Smooth muscle cell (in vitro differentiated cells): ENCODE data around the gene C18orf63. TPM values are rescaled to one million over a fixed set of nuclear protein-coding genes. Genes with fewer than 3 reads are reported as not detected.

Experiments
- DNase-seq: peaks from one replicate; lab custom pipeline; 2025; ENCODE audit not compliant: unreplicated experiment; lab: John Stamatoyannopoulos, UW
- H2AFZ ChIP-seq: fragments of 200-600 bp; sonication (generic); 2 replicates; pipeline ENCODE4 v1.6.0; 2016; ENCODE audit warnings: antibody characterized with exemption, low read depth, mild to moderate bottlenecking
- H3F3A ChIP-seq: fragments of 200-600 bp; sonication (generic); 2 replicates; pipeline ENCODE4 v1.6.0; 2017; ENCODE audit warnings: antibody characterized with exemption, low read depth
- H3K27ac ChIP-seq: fragments of 200-600 bp; sonication (generic); 2 replicates; pipeline ENCODE4 v1.5.1; 2016; ENCODE audit warnings: low read depth, mild to moderate bottlenecking
- H3K27me3 ChIP-seq: fragments of 200-600 bp; sonication (generic); 2 replicates; pipeline ENCODE4 v1.6.1; 2016; ENCODE audit warnings: low read depth, mild to moderate bottlenecking
- H3K36me3 ChIP-seq: fragments of 200-600 bp; sonication (generic); 2 replicates; pipeline ENCODE4 v1.5.1; 2016; ENCODE audit warnings: low read depth
- H3K4me1 ChIP-seq: fragments of 200-600 bp; sonication (generic); 2 replicates; pipeline ENCODE4 v1.5.1; 2016; ENCODE audit warnings: low read depth
- H3K4me2 ChIP-seq: fragments of 200-600 bp; sonication (generic); 2 replicates; pipeline ENCODE4 v1.6.0; 2016; ENCODE audit warnings: mild to moderate bottlenecking
- H3K4me3 ChIP-seq: fragments of 200-600 bp; sonication (generic); 2 replicates; pipeline ENCODE4 v1.5.1; 2016; ENCODE audit warnings: mild to moderate bottlenecking
- H3K79me2 ChIP-seq: fragments of 200-600 bp; sonication (generic); 2 replicates; pipeline ENCODE4 v1.6.0; 2016; ENCODE audit warnings: low read depth, mild to moderate bottlenecking
- H3K9ac ChIP-seq: fragments of 200-600 bp; sonication (generic); 2 replicates; pipeline ENCODE4 v1.6.0; 2016; ENCODE audit warnings: low read depth
- H3K9me3 ChIP-seq: fragments of 200-600 bp; sonication (generic); replicated peaks from 2 replicates; pipeline ENCODE4 v1.5.1; 2016; ENCODE audit warnings: low read depth
- H4K20me1 ChIP-seq: fragments of 200-600 bp; sonication (generic); 2 replicates; pipeline ENCODE4 v1.6.0; 2016; ENCODE audit warnings: low read depth
- WGBS: methylation state at CpG from one replicate; pipeline ENCODE4 v1.1.7; 2016; ENCODE audit warnings: low lambda C conversion rate; 5-methylcytosine and 5-hydroxymethylcytosine counted together
- polyA plus RNA-seq: library from polyadenylated mRNA; unstranded; fragments of >200 nt; fragmentation: Nextera tagmentation; extraction: Ambion mirVana; gene quantifications from 2 replicates; pipeline ENCODE4 v1.2.1, GENCODE V29; 2016
- total RNA-seq: library from RNA; depleted of rRNA; stranded (reverse); fragments of >200 nt; gene quantifications from 2 replicates; pipeline ENCODE4 v1.2.3, GENCODE V29; 2014
- TF ChIP-seq, protein P1 (sequence below): fragments of 200-600 bp; sonication (generic); IDR thresholded peaks from 2 replicates; pipeline ENCODE4 v1.5.1; 2017; ENCODE audit warnings: borderline replicate concordance, mild to moderate bottlenecking, antibody characterized with exemption; ENCODE audit not compliant: insufficient read depth, poor library complexity, severe bottlenecking

Gene C18orf63
- total and polyA plus RNA-seq, 2 experiments from 2014 or later, result not detected

DNA sequence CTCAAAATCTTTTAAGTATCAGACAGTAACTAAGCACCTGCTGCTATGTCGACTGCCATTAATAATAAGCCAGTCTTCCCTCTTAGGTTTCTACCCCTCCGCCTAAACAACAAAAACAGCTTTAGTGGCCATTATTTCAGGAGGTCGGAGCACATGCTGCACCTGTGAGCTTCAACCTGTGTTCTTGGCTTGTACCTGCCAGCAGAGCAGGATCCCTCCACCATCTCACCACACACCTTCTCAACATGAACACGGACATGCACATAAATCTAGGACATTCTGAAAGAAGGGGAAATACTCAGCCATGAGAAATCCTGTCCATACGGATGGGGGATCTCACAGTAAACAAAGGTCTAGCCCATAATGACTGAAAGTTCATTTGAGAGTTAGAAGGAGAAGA is 27.6 kb upstream of the C18orf63 start:
- Histone ChIP-seq H3K27ac (no peak overlapping the region), H3K79me2 (peaks cover 29% of the 10 kb centered on the region)
- WGBS, result 84% methylated on average over 5 of the region's 5 CpGs

DNA sequence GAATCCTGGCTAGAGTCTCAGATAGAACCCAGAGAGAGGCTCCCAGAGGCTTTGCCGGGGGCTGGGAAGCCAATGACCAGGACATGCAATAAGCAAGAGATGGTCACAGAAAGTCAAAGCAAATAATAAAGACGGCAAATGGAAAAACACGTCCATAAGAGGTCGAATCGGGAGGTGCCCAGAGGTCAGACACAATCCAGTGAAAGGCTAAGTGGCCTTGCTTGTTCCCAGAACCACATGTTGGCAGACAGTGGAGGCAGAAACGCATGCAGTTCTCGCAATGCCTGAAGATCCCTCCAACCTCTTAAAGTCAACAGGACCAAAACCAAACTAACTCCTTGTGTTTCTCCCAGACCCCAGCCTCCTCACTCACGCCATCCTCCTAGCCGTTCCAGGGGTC is 26.9 kb upstream of the C18orf63 start:
- Histone ChIP-seq H3K4me3 (peak overlapping the region; percentile 27), H3K4me2 (peak overlapping the region; percentile 0), H3K27me3 (no peaks in the 10 kb centered on the region), H3K36me3 (no peaks in the 10 kb centered on the region), H3K79me2 (peaks cover 25% of the 10 kb centered on the region), H3F3A (peaks cover 7% of the 10 kb centered on the region), H2AFZ (no peak overlapping the region), H3K9me3 (no peaks in the 10 kb centered on the region), H3K4me1 (peaks cover 8% of the 10 kb centered on the region), H4K20me1 (no peaks in the 10 kb centered on the region), H3K27ac (no peak overlapping the region), H3K9ac (no peak overlapping the region)
- 60% methylated on average over 9 of the region's 9 CpGs for WGBS
- TF ChIP-seq, protein P1, sequence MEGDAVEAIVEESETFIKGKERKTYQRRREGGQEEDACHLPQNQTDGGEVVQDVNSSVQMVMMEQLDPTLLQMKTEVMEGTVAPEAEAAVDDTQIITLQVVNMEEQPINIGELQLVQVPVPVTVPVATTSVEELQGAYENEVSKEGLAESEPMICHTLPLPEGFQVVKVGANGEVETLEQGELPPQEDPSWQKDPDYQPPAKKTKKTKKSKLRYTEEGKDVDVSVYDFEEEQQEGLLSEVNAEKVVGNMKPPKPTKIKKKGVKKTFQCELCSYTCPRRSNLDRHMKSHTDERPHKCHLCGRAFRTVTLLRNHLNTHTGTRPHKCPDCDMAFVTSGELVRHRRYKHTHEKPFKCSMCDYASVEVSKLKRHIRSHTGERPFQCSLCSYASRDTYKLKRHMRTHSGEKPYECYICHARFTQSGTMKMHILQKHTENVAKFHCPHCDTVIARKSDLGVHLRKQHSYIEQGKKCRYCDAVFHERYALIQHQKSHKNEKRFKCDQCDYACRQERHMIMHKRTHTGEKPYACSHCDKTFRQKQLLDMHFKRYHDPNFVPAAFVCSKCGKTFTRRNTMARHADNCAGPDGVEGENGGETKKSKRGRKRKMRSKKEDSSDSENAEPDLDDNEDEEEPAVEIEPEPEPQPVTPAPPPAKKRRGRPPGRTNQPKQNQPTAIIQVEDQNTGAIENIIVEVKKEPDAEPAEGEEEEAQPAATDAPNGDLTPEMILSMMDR, result no peak
- DNase-seq, result no peak

More for the DNA sequence above, 27.6 kb upstream of the C18orf63 start:
- Histone ChIP-seq H3F3A (peaks cover 7% of the 10 kb centered on the region), H3K4me3 (peak overlapping the region; percentile 27), H3K36me3 (no peaks in the 10 kb centered on the region), H3K4me2 (no peak overlapping the region), H3K27me3 (no peaks in the 10 kb centered on the region), H3K9me3 (no peaks in the 10 kb centered on the region), H3K9ac (no peak overlapping the region), H2AFZ (no peak overlapping the region), H4K20me1 (no peaks in the 10 kb centered on the region), H3K4me1 (peaks cover 12% of the 10 kb centered on the region)
- DNase-seq, result no peak
- TF ChIP-seq, protein P1, result no peak

DNA sequence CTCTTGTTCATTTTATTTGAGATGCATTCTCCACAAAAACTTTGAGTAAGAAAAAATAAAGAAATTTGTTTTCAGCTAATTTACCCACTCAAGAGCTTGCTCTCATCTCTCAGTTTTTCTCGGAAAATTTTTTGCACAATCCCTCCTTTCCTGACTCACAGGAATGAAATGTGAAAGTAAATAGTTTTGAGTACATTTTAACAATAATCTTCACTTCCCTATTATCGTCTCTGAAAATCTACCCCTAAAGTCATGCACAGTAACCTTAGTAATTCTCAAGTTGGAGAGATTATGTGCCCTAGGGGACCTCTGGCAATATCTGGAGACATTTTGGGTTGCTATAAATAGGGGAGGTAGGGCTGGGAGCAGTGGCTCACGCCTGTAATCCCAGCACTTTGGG is 26.5 kb upstream of the C18orf63 start:
- Histone ChIP-seq H3K9me3 (no peaks in the 10 kb centered on the region), H4K20me1 (no peaks in the 10 kb centered on the region), H3F3A (peaks cover 7% of the 10 kb centered on the region), H2AFZ (no peak overlapping the region), H3K4me2 (peak overlapping the region; percentile 0), H3K9ac (no peak overlapping the region), H3K4me1 (peaks cover 8% of the 10 kb centered on the region), H3K4me3 (peak overlapping the region; percentile 27), H3K27me3 (no peaks in the 10 kb centered on the region), H3K27ac (no peak overlapping the region), H3K79me2 (peaks cover 25% of the 10 kb centered on the region), H3K36me3 (no peaks in the 10 kb centered on the region)
- 49% methylated on average over 3 of the region's 3 CpGs for WGBS
- DNase-seq, result no peak
- TF ChIP-seq, protein P1, result no peak

DNA sequence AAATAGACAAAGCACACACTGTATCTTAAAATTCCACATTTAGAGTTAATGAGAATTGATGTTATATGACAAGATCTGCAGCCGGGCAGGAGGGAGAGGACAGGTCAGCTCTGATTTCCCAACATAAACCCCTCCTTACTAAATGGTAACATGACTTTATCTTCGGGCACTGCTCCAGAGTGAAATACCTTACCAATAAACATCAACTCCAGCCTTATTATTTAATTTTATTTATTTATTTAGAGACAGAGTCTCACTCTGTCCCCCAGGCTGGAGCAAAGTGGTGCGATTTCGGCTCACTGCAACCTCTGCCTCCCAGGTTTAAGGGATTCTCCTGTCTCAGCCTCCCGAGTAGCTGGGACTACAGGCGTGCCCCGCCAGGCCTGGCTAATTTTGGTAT is 25.6 kb upstream of the C18orf63 start:
- no peaks in the 10 kb centered on the region for H3K9me3 ChIP-seq
- no peak overlapping the region for H2AFZ ChIP-seq
- 93% methylated on average over 7 of the region's 7 CpGs for WGBS
- peaks cover 7% of the 10 kb centered on the region for H3F3A ChIP-seq
- peaks cover 25% of the 10 kb centered on the region for H3K79me2 ChIP-seq
- DNase-seq, result no peak
- no peak overlapping the region for H3K27ac ChIP-seq
- no peak overlapping the region for H3K9ac ChIP-seq
- TF ChIP-seq, protein P1, result no peak
- no peaks in the 10 kb centered on the region for H3K27me3 ChIP-seq
- no peak overlapping the region for H3K4me2 ChIP-seq
- no peaks in the 10 kb centered on the region for H4K20me1 ChIP-seq
- H3K4me1 ChIP-seq, result peaks cover 8% of the 10 kb centered on the region
- no peaks in the 10 kb centered on the region for H3K36me3 ChIP-seq
- H3K4me3 ChIP-seq, result peak overlapping the region; percentile 97
